Upper lobe of left lung (tissue), 4 donors: ENCODE results near the gene ZNF618.

ENCODE experiments used
- POLR2A ChIP-seq, 4 donors: fragments of 450-650 bp; IDR thresholded peaks; one replicate each; pipeline ENCODE4 v1.5.1; 2016 to 2017; ENCODE audit warnings: antibody characterized with exemption in 4 of 4, mild to moderate bottlenecking in 2 of 4
- TF ChIP-seq, protein P1 (sequence below), 6 experiments: fragments of 450-650 bp in 4 of 6; fragments of 200-600 bp in 2 of 6; sonication (generic) in 2 of 6; IDR thresholded peaks; one replicate each; pipeline ENCODE4 v1.5.1; 2016 to 2019; ENCODE audit warnings: antibody characterized with exemption in 6 of 6

DNA sequence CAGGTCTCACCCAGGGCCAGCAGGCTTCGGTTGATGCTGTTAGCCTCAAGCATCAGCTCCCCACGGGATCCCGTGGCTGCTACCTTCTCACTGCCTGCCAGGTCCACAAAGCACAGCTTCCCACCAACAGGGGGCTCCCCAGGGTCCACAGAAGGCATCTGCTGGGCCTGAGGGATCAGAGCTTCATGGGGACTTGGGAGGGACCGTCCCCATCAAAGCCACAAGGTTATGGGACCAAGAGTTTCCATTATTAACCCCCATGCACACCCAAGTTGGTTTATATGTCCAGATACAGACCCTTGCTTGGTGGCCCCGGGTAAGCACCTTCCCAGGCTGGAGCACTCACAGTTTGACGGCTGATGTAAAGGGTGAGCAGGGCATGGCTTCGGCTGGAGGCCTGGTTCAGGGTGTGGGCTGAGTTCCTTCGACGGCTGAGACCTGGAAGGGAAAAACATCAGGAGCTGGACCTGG, 220.0 kb downstream of the ZNF618 start:
- TF ChIP-seq, protein P1, sequence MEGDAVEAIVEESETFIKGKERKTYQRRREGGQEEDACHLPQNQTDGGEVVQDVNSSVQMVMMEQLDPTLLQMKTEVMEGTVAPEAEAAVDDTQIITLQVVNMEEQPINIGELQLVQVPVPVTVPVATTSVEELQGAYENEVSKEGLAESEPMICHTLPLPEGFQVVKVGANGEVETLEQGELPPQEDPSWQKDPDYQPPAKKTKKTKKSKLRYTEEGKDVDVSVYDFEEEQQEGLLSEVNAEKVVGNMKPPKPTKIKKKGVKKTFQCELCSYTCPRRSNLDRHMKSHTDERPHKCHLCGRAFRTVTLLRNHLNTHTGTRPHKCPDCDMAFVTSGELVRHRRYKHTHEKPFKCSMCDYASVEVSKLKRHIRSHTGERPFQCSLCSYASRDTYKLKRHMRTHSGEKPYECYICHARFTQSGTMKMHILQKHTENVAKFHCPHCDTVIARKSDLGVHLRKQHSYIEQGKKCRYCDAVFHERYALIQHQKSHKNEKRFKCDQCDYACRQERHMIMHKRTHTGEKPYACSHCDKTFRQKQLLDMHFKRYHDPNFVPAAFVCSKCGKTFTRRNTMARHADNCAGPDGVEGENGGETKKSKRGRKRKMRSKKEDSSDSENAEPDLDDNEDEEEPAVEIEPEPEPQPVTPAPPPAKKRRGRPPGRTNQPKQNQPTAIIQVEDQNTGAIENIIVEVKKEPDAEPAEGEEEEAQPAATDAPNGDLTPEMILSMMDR (IDR thresholded peaks at IDR 0.05): no peak
- no peak for TF ChIP-seq POLR2A (IDR thresholded peaks at IDR 0.05)
